ENCODE measurements around the gene ETV2. TPM values are rescaled to one million over a fixed set of nuclear protein-coding genes. Genes with fewer than 3 reads are reported as not detected.
A peak's percentile ranks its signal among the peaks of the same experiment; 100 is the strongest.

The ETV2 gene
- total RNA-seq, 1 donor from 2014 or later: not detected

DNA sequence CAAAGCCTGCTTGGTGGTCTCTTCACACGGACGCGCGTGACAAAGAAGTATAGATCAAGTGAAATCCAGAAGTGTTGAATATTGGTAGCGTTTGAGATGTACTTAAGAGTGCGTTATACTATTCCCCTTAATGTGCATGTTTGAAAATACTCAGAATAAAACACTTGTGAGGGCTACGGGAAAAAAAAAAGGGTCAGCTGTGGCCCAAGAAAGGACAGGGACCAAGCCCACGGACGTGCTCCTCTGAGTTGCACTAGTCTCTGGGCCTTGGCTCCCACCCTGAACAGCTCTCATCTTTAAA is 13.3 kb upstream of the ETV2 start:
- Mint-ChIP-seq H3K9me3 (no peaks in the 10 kb centered on the region), H3K27ac (peak overlapping the region; percentile 93), H3K27me3 (no peaks in the 10 kb centered on the region), H3K4me1 (peaks cover 17% of the 10 kb centered on the region), H3K36me3 (ENCODE audit: low read depth) (peaks cover 38% of the 10 kb centered on the region), H3K4me3 (peak overlapping the region; percentile 99)
- TF ChIP-seq CTCF (IDR thresholded peaks at IDR 0.05): no peak
- intact Hi-C loops (cut with micrococcal nuclease): loop anchor here (1.0 to 2.0 kb wide), 5 partner anchors 16 to 89 kb away; partner anchors contain the start of genes COX6B1 and HAUS5
- ATAC-seq (ENCODE audit: low read depth) (no peak), DNase-seq (no peak)
- CTCF ChIA-PET: no interaction called here
- POLR2A ChIA-PET: interaction anchor here (1.0 to 2.3 kb wide), 4 partner anchors 16 to 20 kb away, joined by 3 to 13 read pairs (median 6); partner anchors contain the start of genes COX6B1 and HAUS5

GRCh38 chr19:35628565-35629331 is 12.8 kb upstream of the ETV2 start, which contains the start of gene RBM42:
Gene RBM42 (plus strand): TSS chr19:35629036. CDS start chr19:35629154, 118 bp downstream.
- peaks cover 41% of the 10 kb centered on the region for H3K36me3 Mint-ChIP-seq (ENCODE audit: low read depth)
- peaks cover 17% of the 10 kb centered on the region for H3K4me1 Mint-ChIP-seq
- H3K27me3 Mint-ChIP-seq: no peaks in the 10 kb centered on the region
- ATAC-seq (ENCODE audit: low read depth) (peak; percentile 99), DNase-seq (peak; percentile 96)
- no peaks in the 10 kb centered on the region for H3K9me3 Mint-ChIP-seq
- H3K4me3 Mint-ChIP-seq: peak within 1 kb of the TSS; percentile 99
- intact Hi-C loops (cut with micrococcal nuclease): loop anchor here (1.0 to 2.0 kb wide), 5 partner anchors 16 to 89 kb away; partner anchors contain the start of genes COX6B1 and HAUS5
- peak within 1 kb of the TSS; percentile 93 for H3K27ac Mint-ChIP-seq
- POLR2A ChIA-PET: interaction anchor here (1.0 to 2.3 kb wide), 4 partner anchors 15 to 19 kb away, joined by 3 to 13 read pairs (median 6); partner anchors contain the start of genes COX6B1 and HAUS5
- TF ChIP-seq CTCF (IDR thresholded peaks at IDR 0.05): no peak
- CTCF ChIA-PET: no interaction called here

DNA sequence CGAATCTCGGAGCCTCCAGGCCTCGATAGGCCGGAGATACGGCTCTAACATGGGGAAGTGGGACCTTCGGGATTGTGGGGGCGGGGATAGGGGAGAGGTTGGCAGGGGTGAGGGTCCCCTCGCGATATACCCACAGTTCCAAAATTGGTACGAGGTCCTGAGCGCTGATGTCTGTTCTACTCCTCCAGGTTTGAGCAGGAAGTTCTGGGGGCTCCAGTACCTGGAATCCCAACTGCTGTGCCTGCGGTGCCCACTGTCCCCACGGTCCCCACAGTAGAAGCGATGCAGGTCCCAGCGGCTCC is 12.3 kb upstream of the ETV2 start:
- CTCF ChIA-PET: no interaction called here
- POLR2A ChIA-PET: interaction anchor here (0.8 to 2.3 kb wide), 4 partner anchors 11 to 19 kb away, joined by 3 to 13 read pairs (median 5); partner anchors contain the start of genes COX6B1 and HAUS5
- intact Hi-C loops (cut with micrococcal nuclease): loop anchor here (2.0 kb wide), 1 partner anchor 74 kb away; no protein-coding TSS in a partner anchor
- Mint-ChIP-seq H3K27ac (peak overlapping the region; percentile 93), H3K4me1 (peaks cover 17% of the 10 kb centered on the region), H3K27me3 (no peaks in the 10 kb centered on the region), H3K36me3 (ENCODE audit: low read depth) (peaks cover 46% of the 10 kb centered on the region), H3K9me3 (no peaks in the 10 kb centered on the region), H3K4me3 (peak overlapping the region; percentile 99)
- ATAC-seq (ENCODE audit: low read depth): no peak
- DNase-seq: no peak
- TF ChIP-seq CTCF (IDR thresholded peaks at IDR 0.05): no peak

DNA sequence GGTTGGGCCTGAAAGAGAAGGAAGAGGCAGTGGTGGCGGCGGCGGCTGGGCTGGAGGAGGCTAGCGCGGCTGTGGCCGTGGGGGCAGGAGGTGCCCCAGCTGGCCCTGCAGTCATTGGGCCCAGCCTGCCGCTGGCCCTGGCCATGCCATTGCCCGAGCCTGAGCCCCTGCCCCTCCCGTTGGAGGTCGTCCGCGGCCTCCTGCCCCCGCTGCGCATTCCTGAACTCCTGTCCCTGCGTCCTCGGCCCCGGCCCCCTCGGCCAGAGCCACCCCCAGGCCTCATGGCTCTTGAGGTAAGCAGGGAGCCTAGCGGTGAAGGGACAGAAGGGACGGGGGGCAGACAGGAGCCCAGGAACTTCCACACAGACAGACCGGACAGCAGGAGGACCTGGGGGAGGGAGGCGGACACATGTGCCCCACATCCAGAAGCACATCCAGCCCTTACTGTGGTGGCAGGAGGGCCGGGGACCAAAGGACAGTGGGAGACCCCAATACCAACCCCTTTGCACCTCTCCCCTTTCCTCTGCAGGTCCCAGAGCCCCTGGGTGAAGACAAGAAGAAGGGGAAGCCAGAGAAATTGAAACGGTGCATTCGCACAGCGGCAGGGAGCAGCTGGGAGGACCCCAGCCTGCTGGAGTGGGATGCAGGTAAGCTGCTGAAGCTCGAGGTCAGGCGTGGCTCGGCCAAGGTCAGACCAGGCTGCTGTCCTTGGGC is 7.7 kb upstream of the ETV2 start:
- DNase-seq (no peak), ATAC-seq (ENCODE audit: low read depth) (no peak)
- intact Hi-C loops (cut with micrococcal nuclease): no loop called here
- Mint-ChIP-seq H3K36me3 (ENCODE audit: low read depth) (peaks cover 81% of the 10 kb centered on the region), H3K9me3 (no peaks in the 10 kb centered on the region), H3K27ac (no peak overlapping the region), H3K4me3 (no peak overlapping the region), H3K27me3 (no peaks in the 10 kb centered on the region), H3K4me1 (peaks cover 9% of the 10 kb centered on the region)
- POLR2A ChIA-PET: interaction anchor here (0.6 to 0.8 kb wide), 2 partner anchors 10 to 15 kb away, joined by 3 to 4 read pairs; no protein-coding TSS in a partner anchor
- no peak for TF ChIP-seq CTCF (IDR thresholded peaks at IDR 0.05)
- CTCF ChIA-PET: no interaction called here

DNA sequence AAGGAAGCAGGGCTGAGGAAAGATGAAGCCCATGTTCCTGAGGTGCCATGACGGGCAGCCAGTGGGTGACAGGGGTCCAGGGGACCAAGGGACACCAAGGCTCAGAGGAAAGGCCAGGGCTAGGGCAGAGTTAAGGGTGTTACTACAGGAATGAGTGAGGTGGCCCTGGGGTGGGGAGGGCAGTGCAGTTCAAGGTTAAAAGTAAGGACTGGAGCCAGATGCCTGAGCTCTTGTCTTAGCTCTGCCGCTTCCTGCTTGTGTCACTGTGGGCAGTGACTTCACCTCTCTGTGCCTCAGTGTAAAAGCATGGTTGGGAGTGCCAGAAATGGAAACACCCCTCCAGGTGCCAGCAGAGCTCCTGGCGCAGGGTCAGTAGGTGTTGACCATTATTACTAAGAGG is 4.9 kb upstream of the ETV2 start:
- Mint-ChIP-seq H3K27ac (no peak overlapping the region), H3K36me3 (ENCODE audit: low read depth) (peaks cover 63% of the 10 kb centered on the region), H3K4me3 (no peak overlapping the region), H3K4me1 (peaks cover 6% of the 10 kb centered on the region), H3K9me3 (no peaks in the 10 kb centered on the region), H3K27me3 (no peaks in the 10 kb centered on the region)
- DNase-seq: no peak
- CTCF ChIA-PET: no interaction called here
- intact Hi-C loops (cut with micrococcal nuclease): no loop called here
- no peak for TF ChIP-seq CTCF (IDR thresholded peaks at IDR 0.05)
- POLR2A ChIA-PET: interaction anchor here (1.5 kb wide), 1 partner anchor 8 kb away, joined by 3 read pairs; no protein-coding TSS in a partner anchor
- no peak for ATAC-seq (ENCODE audit: low read depth)
